ENCODE data around the gene RRAGB. TPM values are rescaled to one million over a fixed set of nuclear protein-coding genes. Genes with fewer than 3 reads are reported as not detected.
"Not testable (repeated sequence)": the region's sequence is repeated elsewhere in the genome, so short reads cannot be mapped to it uniquely, and the experiment has no call there.

Gene RRAGB
- total RNA-seq, 1 experiment from 2014 or later, result 10.6 TPM

DNA sequence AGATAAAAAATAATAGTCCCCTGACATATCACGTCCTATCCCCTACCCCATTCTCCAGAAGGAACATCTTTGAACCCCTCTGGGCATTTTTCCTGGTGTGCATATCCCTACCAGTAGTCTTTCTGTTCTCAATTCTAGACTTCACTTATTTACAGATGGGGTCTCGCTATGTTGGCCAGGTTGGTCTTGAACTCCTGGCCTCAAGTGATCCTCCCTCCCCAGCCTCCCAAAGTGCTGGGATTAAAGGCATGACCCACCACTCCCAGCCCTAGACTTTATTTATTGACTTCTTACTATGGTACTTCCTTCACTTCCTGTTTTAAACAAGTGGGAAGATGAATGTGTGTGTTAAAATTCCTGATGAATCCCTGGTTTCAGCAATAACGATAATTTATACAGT, 612 bp upstream of the RRAGB start:
- H3K4me3 Mint-ChIP-seq (ENCODE audit: unreplicated experiment), result peak overlapping the region; percentile 82
- H3K36me3 Mint-ChIP-seq (ENCODE audit: insufficient read depth, unreplicated experiment), result peaks cover 6% of the 10 kb centered on the region
- TF ChIP-seq, protein P1, sequence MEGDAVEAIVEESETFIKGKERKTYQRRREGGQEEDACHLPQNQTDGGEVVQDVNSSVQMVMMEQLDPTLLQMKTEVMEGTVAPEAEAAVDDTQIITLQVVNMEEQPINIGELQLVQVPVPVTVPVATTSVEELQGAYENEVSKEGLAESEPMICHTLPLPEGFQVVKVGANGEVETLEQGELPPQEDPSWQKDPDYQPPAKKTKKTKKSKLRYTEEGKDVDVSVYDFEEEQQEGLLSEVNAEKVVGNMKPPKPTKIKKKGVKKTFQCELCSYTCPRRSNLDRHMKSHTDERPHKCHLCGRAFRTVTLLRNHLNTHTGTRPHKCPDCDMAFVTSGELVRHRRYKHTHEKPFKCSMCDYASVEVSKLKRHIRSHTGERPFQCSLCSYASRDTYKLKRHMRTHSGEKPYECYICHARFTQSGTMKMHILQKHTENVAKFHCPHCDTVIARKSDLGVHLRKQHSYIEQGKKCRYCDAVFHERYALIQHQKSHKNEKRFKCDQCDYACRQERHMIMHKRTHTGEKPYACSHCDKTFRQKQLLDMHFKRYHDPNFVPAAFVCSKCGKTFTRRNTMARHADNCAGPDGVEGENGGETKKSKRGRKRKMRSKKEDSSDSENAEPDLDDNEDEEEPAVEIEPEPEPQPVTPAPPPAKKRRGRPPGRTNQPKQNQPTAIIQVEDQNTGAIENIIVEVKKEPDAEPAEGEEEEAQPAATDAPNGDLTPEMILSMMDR (IDR thresholded peaks at IDR 0.05; ENCODE audit: unreplicated experiment), result no peak
- no peaks in the 10 kb centered on the region for H3K27me3 Mint-ChIP-seq (ENCODE audit: insufficient read depth, unreplicated experiment)
- peaks cover 7% of the 10 kb centered on the region for H3K9me3 Mint-ChIP-seq (ENCODE audit: unreplicated experiment)
- no TSS peak for BruUV-seq (replicated peaks)
- H3K4me1 Mint-ChIP-seq (ENCODE audit: insufficient read depth, unreplicated experiment), result no peaks in the 10 kb centered on the region
- CTCF ChIA-PET, result interaction anchor here (0.8 to 1.1 kb wide), 3 partner anchors 21 to 512 kb away, joined by 3 to 5 read pairs (median 5); no protein-coding TSS in a partner anchor
- H3K27ac Mint-ChIP-seq (ENCODE audit: low read depth, unreplicated experiment), result peak overlapping the region; percentile 83
- intact Hi-C loops (cut with micrococcal nuclease), result loop anchor here (5.0 kb wide), 1 partner anchor 515 kb away; the partner anchor contains the start of gene KLF8
- POLR2A ChIA-PET, result interaction anchor here (1.0 kb wide), 1 partner anchor 1011 kb away, joined by 5 read pairs; the partner anchor contains the start of gene NBDY
- no peak for DNase-seq (ENCODE audit: unreplicated experiment)

DNA sequence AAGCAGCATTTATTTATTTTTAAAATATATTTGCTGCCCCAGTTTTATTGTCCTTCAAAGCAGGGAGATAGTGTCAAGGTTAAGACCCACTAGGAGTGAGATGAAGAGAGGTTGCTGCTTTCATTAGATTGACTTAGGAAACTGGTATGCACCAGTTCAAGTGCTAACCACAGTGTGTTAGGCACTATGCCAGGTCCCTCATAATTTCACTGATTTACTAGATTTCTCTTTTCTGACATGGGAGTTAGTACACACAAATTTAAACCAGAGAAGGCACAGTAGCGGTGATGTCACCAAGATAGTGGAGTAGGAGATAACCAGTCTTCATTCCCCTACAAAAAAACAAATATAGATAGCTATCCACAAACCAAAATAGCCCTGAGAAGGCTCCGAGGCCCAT, 14.3 kb downstream of the RRAGB start:
- no TSS peak for BruUV-seq (replicated peaks)
- intact Hi-C loops (cut with micrococcal nuclease), result no loop called here
- TF ChIP-seq, protein P1 (IDR thresholded peaks at IDR 0.05; ENCODE audit: unreplicated experiment), result no peak
- no peaks in the 10 kb centered on the region for H3K4me1 Mint-ChIP-seq (ENCODE audit: insufficient read depth, unreplicated experiment)
- no peaks in the 10 kb centered on the region for H3K9me3 Mint-ChIP-seq (ENCODE audit: unreplicated experiment)
- H3K4me3 Mint-ChIP-seq (ENCODE audit: unreplicated experiment), result no peak overlapping the region
- no peaks in the 10 kb centered on the region for H3K27me3 Mint-ChIP-seq (ENCODE audit: insufficient read depth, unreplicated experiment)
- no peak for DNase-seq (ENCODE audit: unreplicated experiment)
- ChIA-PET POLR2A (interaction anchor here (0.7 kb wide), 1 partner anchor 851 kb away, joined by 3 read pairs; no protein-coding TSS in a partner anchor), CTCF (no interaction called here)
- peaks cover 9% of the 10 kb centered on the region for H3K36me3 Mint-ChIP-seq (ENCODE audit: insufficient read depth, unreplicated experiment)
- H3K27ac Mint-ChIP-seq (ENCODE audit: low read depth, unreplicated experiment), result no peak overlapping the region

DNA sequence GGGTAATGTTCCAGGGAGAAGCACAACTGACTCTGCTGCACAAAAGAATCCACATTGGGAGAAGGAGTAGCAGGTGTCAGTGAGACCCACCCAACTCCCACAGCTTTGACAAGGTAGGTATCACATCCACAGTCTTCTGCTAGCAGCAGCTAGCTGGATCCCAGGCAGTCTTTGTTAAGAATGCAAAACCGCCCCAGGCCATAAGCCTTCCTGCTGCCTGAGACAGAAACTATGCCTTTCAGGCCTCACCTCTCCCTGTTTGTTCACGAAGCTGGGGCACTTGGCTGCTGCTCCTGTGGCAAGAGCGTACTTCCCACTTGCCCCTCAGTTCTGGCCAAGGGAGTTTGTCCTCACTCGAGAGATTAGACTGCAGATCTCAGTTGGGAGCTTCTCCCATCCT, 21.4 kb downstream of the RRAGB start:
- no TSS peak for BruUV-seq (replicated peaks)
- no peak overlapping the region for H3K27ac Mint-ChIP-seq (ENCODE audit: low read depth, unreplicated experiment)
- CTCF ChIA-PET, result interaction anchor here (0.5 to 1.9 kb wide), 3 partner anchors 14 to 939 kb away, joined by 3 to 6 read pairs (median 3); no protein-coding TSS in a partner anchor
- no peak for DNase-seq (ENCODE audit: unreplicated experiment)
- intact Hi-C loops (cut with micrococcal nuclease), result no loop called here
- POLR2A ChIA-PET, result no interaction called here
- H3K36me3 Mint-ChIP-seq (ENCODE audit: insufficient read depth, unreplicated experiment), result peaks cover 25% of the 10 kb centered on the region
- H3K4me1 Mint-ChIP-seq (ENCODE audit: insufficient read depth, unreplicated experiment), result no peaks in the 10 kb centered on the region
- no peaks in the 10 kb centered on the region for H3K9me3 Mint-ChIP-seq (ENCODE audit: unreplicated experiment)
- TF ChIP-seq, protein P1 (IDR thresholded peaks at IDR 0.05; ENCODE audit: unreplicated experiment), result no peak
- H3K4me3 Mint-ChIP-seq (ENCODE audit: unreplicated experiment), result no peak overlapping the region
- H3K27me3 Mint-ChIP-seq (ENCODE audit: insufficient read depth, unreplicated experiment), result no peaks in the 10 kb centered on the region

DNA sequence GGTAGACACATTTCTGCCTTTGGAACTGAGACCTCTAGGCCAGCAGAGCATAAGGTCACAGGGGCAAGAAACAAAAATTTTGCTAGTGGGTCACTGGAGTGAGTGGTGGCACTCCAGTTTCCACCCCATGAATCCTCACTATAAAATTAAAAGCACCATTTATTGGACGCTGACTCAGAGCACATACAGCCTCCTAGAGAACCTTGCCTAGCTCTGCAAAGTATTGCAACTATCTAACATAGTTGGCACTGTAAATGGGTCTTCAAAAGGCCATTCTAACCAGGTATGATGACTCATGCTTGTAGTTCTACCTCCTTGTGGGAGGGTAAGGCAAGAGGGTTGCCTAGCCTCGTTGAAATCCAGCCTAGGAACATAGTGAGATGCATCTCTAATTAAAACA, 25.1 kb downstream of the RRAGB start:
- DNase-seq (ENCODE audit: unreplicated experiment), result peak; percentile 38
- POLR2A ChIA-PET, result interaction anchor here (1.0 kb wide), 1 partner anchor 24 kb away, joined by 3 read pairs; no protein-coding TSS in a partner anchor
- no peak overlapping the region for H3K27ac Mint-ChIP-seq (ENCODE audit: low read depth, unreplicated experiment)
- TF ChIP-seq, protein P1 (IDR thresholded peaks at IDR 0.05; ENCODE audit: unreplicated experiment), result no peak
- CTCF ChIA-PET, result no interaction called here
- no TSS peak for BruUV-seq (replicated peaks)
- H3K9me3 Mint-ChIP-seq (ENCODE audit: unreplicated experiment), result no peaks in the 10 kb centered on the region
- H3K4me3 Mint-ChIP-seq (ENCODE audit: unreplicated experiment), result no peak overlapping the region
- H3K4me1 Mint-ChIP-seq (ENCODE audit: insufficient read depth, unreplicated experiment), result no peaks in the 10 kb centered on the region
- intact Hi-C loops (cut with micrococcal nuclease), result no loop called here
- no peaks in the 10 kb centered on the region for H3K27me3 Mint-ChIP-seq (ENCODE audit: insufficient read depth, unreplicated experiment)
- peaks cover 39% of the 10 kb centered on the region for H3K36me3 Mint-ChIP-seq (ENCODE audit: insufficient read depth, unreplicated experiment)

DNA sequence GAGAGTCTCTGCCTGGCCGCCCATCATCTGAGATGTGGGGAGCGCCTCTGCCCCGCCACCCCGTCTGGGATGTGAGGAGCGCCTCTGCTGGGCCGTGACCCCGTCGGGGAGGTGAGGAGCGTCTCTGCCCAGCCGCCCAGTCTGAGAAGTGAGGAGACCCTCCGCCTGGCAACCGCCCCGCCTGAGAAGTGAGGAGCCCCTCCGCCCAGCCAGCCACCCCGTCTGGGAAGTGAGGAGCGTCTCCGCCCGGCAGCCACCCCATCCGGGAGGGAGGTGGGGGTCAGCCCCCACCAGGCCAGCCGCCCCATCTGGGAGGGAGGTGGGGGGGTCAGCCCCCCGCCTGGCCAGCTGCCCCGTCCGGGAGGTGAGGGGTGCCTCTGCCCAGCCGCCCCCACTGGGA, 30.9 kb downstream of the RRAGB start:
- CTCF ChIA-PET; POLR2A ChIA-PET; DNase-seq (ENCODE audit: unreplicated experiment); H3K4me3 Mint-ChIP-seq (ENCODE audit: unreplicated experiment); H3K4me1 Mint-ChIP-seq (ENCODE audit: insufficient read depth, unreplicated experiment); H3K27ac Mint-ChIP-seq (ENCODE audit: low read depth, unreplicated experiment); H3K9me3 Mint-ChIP-seq (ENCODE audit: unreplicated experiment); intact Hi-C loops (cut with micrococcal nuclease); BruUV-seq (replicated peaks); H3K27me3 Mint-ChIP-seq (ENCODE audit: insufficient read depth, unreplicated experiment): not testable (repeated sequence)
- H3K36me3 Mint-ChIP-seq (ENCODE audit: insufficient read depth, unreplicated experiment), result peaks cover 30% of the 10 kb centered on the region
